HS-27A (cell line): Measurements from ENCODE around the gene CTSE.
"Not testable (repeated sequence)": the region's sequence is repeated elsewhere in the genome, so short reads cannot be mapped to it uniquely, and the experiment has no call there.

ENCODE experiments used
- DNase-seq: peaks from one replicate; pipeline ENCODE4 v3.0.0-alpha.2; 2012; ENCODE audit warnings: low read depth, missing footprints

CTSE gene

GRCh38 chr1:206023695-206024094 lies at the start of gene CTSE:
Gene CTSE (minus strand): TSS chr1:206023895. CDS start chr1:206023791, 104 bp downstream.
- no peak for DNase-seq

GRCh38 chr1:206070627-206071304 lies 47.1 kb upstream of the CTSE start:
- no peak for DNase-seq

GRCh38 chr1:206068314-206068713 lies 44.6 kb upstream of the CTSE start:
- DNase-seq = no peak

GRCh38 chr1:206067486-206068227 lies 44.0 kb upstream of the CTSE start:
- no peak for DNase-seq

GRCh38 chr1:206066479-206067171 lies 42.9 kb upstream of the CTSE start:
- DNase-seq = no peak

GRCh38 chr1:206065547-206066145 lies 42.0 kb upstream of the CTSE start:
- DNase-seq = no peak

GRCh38 chr1:206064501-206064900 lies 40.8 kb upstream of the CTSE start:
- DNase-seq = not testable (repeated sequence)

- DNase-seq = not testable (repeated sequence)
Observed at GRCh38 chr1:206064001-206064400, 40.3 kb upstream of the CTSE start.

- no peak for DNase-seq
Observed at GRCh38 chr1:206062464-206062863, 38.8 kb upstream of the CTSE start.

GRCh38 chr1:206060844-206061243 lies 37.1 kb upstream of the CTSE start:
- DNase-seq = no peak

- DNase-seq = no peak
Observed at GRCh38 chr1:206059355-206059915, 35.7 kb upstream of the CTSE start.

GRCh38 chr1:206058927-206059292 lies 35.2 kb upstream of the CTSE start:
- no peak for DNase-seq

- DNase-seq = not testable (repeated sequence)
Observed at GRCh38 chr1:206058289-206058926, 34.7 kb upstream of the CTSE start.

GRCh38 chr1:206055639-206056323 lies 32.1 kb upstream of the CTSE start:
- not testable (repeated sequence) for DNase-seq

GRCh38 chr1:206055069-206055625 lies 31.5 kb upstream of the CTSE start:
- not testable (repeated sequence) for DNase-seq

- DNase-seq = not testable (repeated sequence)
Observed at GRCh38 chr1:206053616-206054015, 29.9 kb upstream of the CTSE start.

- DNase-seq = not testable (repeated sequence)
Observed at GRCh38 chr1:206052919-206053610, 29.4 kb upstream of the CTSE start, which contains the start of gene RHEX. Gene RHEX (plus strand): TSS chr1:206053173. CDS start chr1:206097829, 44,656 bp downstream.

- DNase-seq = not testable (repeated sequence)
Observed at GRCh38 chr1:206052231-206052865, 28.7 kb upstream of the CTSE start.

- no peak for DNase-seq
Observed at GRCh38 chr1:206050655-206051235, 27.1 kb upstream of the CTSE start.
